MM.1S (cell line): Measurements from ENCODE around the gene NNT.
"Not testable (repeated sequence)": the region's sequence is repeated elsewhere in the genome, so short reads cannot be mapped to it uniquely, and the experiment has no call there.

ENCODE experiments used
- DNase-seq: peaks from one replicate; pipeline ENCODE4 v3.0.0-alpha.2; 2015
- H2AFZ ChIP-seq: fragments of 300-600 bp; sonication (generic); 2 replicates; pipeline ENCODE4 v1.6.0; 2016; ENCODE audit warnings: antibody characterized with exemption, low read length
- H3F3A ChIP-seq: fragments of 300-600 bp; sonication (generic); 2 replicates; pipeline ENCODE4 v1.6.1; 2016; ENCODE audit warnings: mild to moderate bottlenecking, antibody characterized with exemption, low read length, moderate library complexity, mixed read lengths; ENCODE audit not compliant: insufficient read depth
- H3K27ac ChIP-seq: fragments of 300-600 bp; sonication (generic); 2 replicates; pipeline ENCODE4 v1.5.1; 2016; ENCODE audit warnings: mild to moderate bottlenecking, low read length
- H3K27me3 ChIP-seq: fragments of 300-600 bp; sonication (generic); replicated peaks from 2 replicates; pipeline ENCODE4 v1.6.0; 2016; ENCODE audit warnings: low read length; ENCODE audit not compliant: insufficient read depth
- H3K36me3 ChIP-seq: fragments of 300-600 bp; sonication (generic); replicated peaks from 2 replicates; pipeline ENCODE4 v1.6.1; 2016; ENCODE audit warnings: mild to moderate bottlenecking, low read length, mixed read lengths; ENCODE audit not compliant: insufficient read depth
- H3K4me1 ChIP-seq: fragments of 300-600 bp; sonication (generic); 2 replicates; pipeline ENCODE4 v1.6.1; 2016; ENCODE audit warnings: low read length, mixed read lengths
- H3K4me2 ChIP-seq: fragments of 300-600 bp; sonication (generic); 2 replicates; pipeline ENCODE4 v1.6.0; 2016; ENCODE audit warnings: low read depth, low read length
- H3K4me3 ChIP-seq: fragments of 300-600 bp; sonication (generic); 2 replicates; pipeline ENCODE4 v1.5.1; 2016; ENCODE audit warnings: low read length, mixed read lengths
- H3K79me2 ChIP-seq: fragments of 300-600 bp; sonication (generic); 2 replicates; pipeline ENCODE4 v1.6.1; 2016; ENCODE audit warnings: mixed run types, low read length, mixed read lengths
- H3K9ac ChIP-seq: fragments of 300-600 bp; sonication (generic); 2 replicates; pipeline ENCODE4 v1.6.1; 2016; ENCODE audit warnings: low read length, mixed read lengths
- H3K9me2 ChIP-seq: fragments of 300-600 bp; sonication (generic); replicated peaks from 2 replicates; pipeline ENCODE4 v1.6.1; 2016; ENCODE audit warnings: mild to moderate bottlenecking, low read length, mixed read lengths; ENCODE audit not compliant: insufficient read depth
- H3K9me3 ChIP-seq: fragments of 300-600 bp; sonication (generic); replicated peaks from 2 replicates; pipeline ENCODE4 v1.6.1; 2016; ENCODE audit warnings: mild to moderate bottlenecking, low read length, mixed read lengths; ENCODE audit not compliant: insufficient read depth
- H4K20me1 ChIP-seq: fragments of 300-600 bp; sonication (generic); 2 replicates; pipeline ENCODE4 v1.6.1; 2016; ENCODE audit warnings: mild to moderate bottlenecking, low read length, moderate library complexity, mixed read lengths; ENCODE audit not compliant: insufficient read depth
- CTCF ChIP-seq: fragments of 300-600 bp; sonication (generic); IDR thresholded peaks from 2 replicates; pipeline ENCODE4 v1.5.1; 2016; ENCODE audit warnings: antibody characterized with exemption, low read length, mixed read lengths
- EZH2 ChIP-seq: fragments of 300-600 bp; sonication (generic); optimal IDR thresholded peaks from 2 replicates; pipeline ENCODE3; 2017; ENCODE audit warnings: low read depth, mild to moderate bottlenecking, antibody characterized with exemption, low read length, mixed read lengths
- EZH2phosphoT487 ChIP-seq: fragments of 300-600 bp; sonication (generic); IDR thresholded peaks from 2 replicates; pipeline ENCODE4 v1.6.1; 2018; ENCODE audit warnings: antibody characterized with exemption, low read length

The NNT gene

GRCh38 chr5:43592363-43592762, 10.6 kb upstream of the NNT start:
- no peak overlapping the region for H3K27ac ChIP-seq
- H3F3A ChIP-seq, result no peaks in the 10 kb centered on the region
- no peaks in the 10 kb centered on the region for H3K9me2 ChIP-seq
- no peaks in the 10 kb centered on the region for H3K27me3 ChIP-seq
- no peak overlapping the region for H3K4me3 ChIP-seq
- H4K20me1 ChIP-seq, result no peaks in the 10 kb centered on the region
- no peaks in the 10 kb centered on the region for H3K9me3 ChIP-seq
- no peak overlapping the region for H2AFZ ChIP-seq
- DNase-seq, result no peak
- no peak overlapping the region for H3K4me2 ChIP-seq
- H3K4me1 ChIP-seq, result no peaks in the 10 kb centered on the region
- H3K79me2 ChIP-seq, result peaks cover 7% of the 10 kb centered on the region; the same call in 1 of the 2 replicates
- H3K9ac ChIP-seq, result no peak overlapping the region
- no peak for TF ChIP-seq EZH2phosphoT487
- TF ChIP-seq CTCF, result no peak
- no peak for TF ChIP-seq EZH2
- no peaks in the 10 kb centered on the region for H3K36me3 ChIP-seq

GRCh38 chr5:43598927-43599326, 4.1 kb upstream of the NNT start:
- not testable (repeated sequence) for H4K20me1 ChIP-seq, DNase-seq, H3K27ac ChIP-seq, H3K36me3 ChIP-seq, H3K4me2 ChIP-seq, H3K9me3 ChIP-seq, H3K9me2 ChIP-seq, H3K9ac ChIP-seq, H3K4me3 ChIP-seq, H2AFZ ChIP-seq, H3K27me3 ChIP-seq
- H3F3A ChIP-seq, result peaks cover 25% of the 10 kb centered on the region
- H3K4me1 ChIP-seq, result peaks cover 15% of the 10 kb centered on the region
- H3K79me2 ChIP-seq, result peaks cover 61% of the 10 kb centered on the region

GRCh38 chr5:43601454-43602260, 1.3 kb upstream of the NNT start:
- TF ChIP-seq EZH2, result no peak
- TF ChIP-seq CTCF, result no peak
- TF ChIP-seq EZH2phosphoT487, result no peak
- no peaks in the 10 kb centered on the region for H4K20me1 ChIP-seq
- peak; percentile 57 for DNase-seq
- H3K9me2 ChIP-seq, result no peaks in the 10 kb centered on the region
- peaks cover 80% of the 10 kb centered on the region for H3K79me2 ChIP-seq
- peak overlapping the region; percentile 91 for H3K4me2 ChIP-seq
- H3K9ac ChIP-seq, result peak overlapping the region; percentile 94
- peak overlapping the region; percentile 97 for H3K27ac ChIP-seq
- peak overlapping the region; percentile 75 for H2AFZ ChIP-seq
- peak overlapping the region; percentile 88 for H3K4me3 ChIP-seq
- H3K4me1 ChIP-seq, result peaks cover 23% of the 10 kb centered on the region
- H3K9me3 ChIP-seq, result no peaks in the 10 kb centered on the region
- peaks cover 25% of the 10 kb centered on the region for H3F3A ChIP-seq
- no peaks in the 10 kb centered on the region for H3K27me3 ChIP-seq
- H3K36me3 ChIP-seq, result peaks cover 3% of the 10 kb centered on the region; the same call in 1 of the 2 replicates
